Lower leg skin (tissue), 4 donors: Measurements from ENCODE around the gene TCF7L1. TPM values are rescaled to one million over a fixed set of nuclear protein-coding genes. Genes with fewer than 3 reads are reported as not detected.
"Not testable (repeated sequence)": the region's sequence is repeated elsewhere in the genome, so short reads cannot be mapped to it uniquely, and the experiment has no call there.

Source experiments
- DNase-seq, 2 donors: peaks; one replicate each; pipeline ENCODE4 v3.0.0-alpha.2; 2019; ENCODE audit warnings: low spot score in 2 of 2
- H3K4me3 ChIP-seq: fragments of 200-600 bp; sonication (generic); 2 replicates; pipeline ENCODE4 v1.5.1; 2017; ENCODE audit warnings: mild to moderate bottlenecking, low read depth; ENCODE audit not compliant: poor library complexity, severe bottlenecking
- POLR2A ChIP-seq, 2 donors: fragments of 450-650 bp; IDR thresholded peaks; one replicate each; pipeline ENCODE4 v1.6.1; 2016 to 2017; ENCODE audit warnings: antibody characterized with exemption in 2 of 2, mild to moderate bottlenecking in 1 of 2, moderate library complexity in 1 of 2
- WGBS, 2 donors: methylation state at CpG; one replicate each; pipeline ENCODE4 v1.1.5; 2018; 5-methylcytosine and 5-hydroxymethylcytosine counted together
- intact Hi-C: fragments of 100-400 bp; cut with DNase I; formaldehyde crosslinking; loops from one replicate; pipeline ENCODE4 v1.15.0; 2023; ENCODE audit warnings: low total_unique reads
- total RNA-seq, 4 donors: library from RNA; depleted of rRNA; stranded (reverse); fragments of >200 nt; gene quantifications; one replicate each; pipeline ENCODE4 v1.1.0, GENCODE V29; 2016
- TF ChIP-seq, protein P1 (sequence below), 3 donors: fragments of 450-650 bp; IDR thresholded peaks; one replicate each; pipeline ENCODE4 v1.5.1; 2016; ENCODE audit warnings: antibody characterized with exemption in 3 of 3, mild to moderate bottlenecking in 3 of 3, moderate library complexity in 2 of 3

Gene TCF7L1
- total RNA-seq, 4 donors from 2014 or later = 0.67 to 4.8 (median 1.9) TPM

DNA sequence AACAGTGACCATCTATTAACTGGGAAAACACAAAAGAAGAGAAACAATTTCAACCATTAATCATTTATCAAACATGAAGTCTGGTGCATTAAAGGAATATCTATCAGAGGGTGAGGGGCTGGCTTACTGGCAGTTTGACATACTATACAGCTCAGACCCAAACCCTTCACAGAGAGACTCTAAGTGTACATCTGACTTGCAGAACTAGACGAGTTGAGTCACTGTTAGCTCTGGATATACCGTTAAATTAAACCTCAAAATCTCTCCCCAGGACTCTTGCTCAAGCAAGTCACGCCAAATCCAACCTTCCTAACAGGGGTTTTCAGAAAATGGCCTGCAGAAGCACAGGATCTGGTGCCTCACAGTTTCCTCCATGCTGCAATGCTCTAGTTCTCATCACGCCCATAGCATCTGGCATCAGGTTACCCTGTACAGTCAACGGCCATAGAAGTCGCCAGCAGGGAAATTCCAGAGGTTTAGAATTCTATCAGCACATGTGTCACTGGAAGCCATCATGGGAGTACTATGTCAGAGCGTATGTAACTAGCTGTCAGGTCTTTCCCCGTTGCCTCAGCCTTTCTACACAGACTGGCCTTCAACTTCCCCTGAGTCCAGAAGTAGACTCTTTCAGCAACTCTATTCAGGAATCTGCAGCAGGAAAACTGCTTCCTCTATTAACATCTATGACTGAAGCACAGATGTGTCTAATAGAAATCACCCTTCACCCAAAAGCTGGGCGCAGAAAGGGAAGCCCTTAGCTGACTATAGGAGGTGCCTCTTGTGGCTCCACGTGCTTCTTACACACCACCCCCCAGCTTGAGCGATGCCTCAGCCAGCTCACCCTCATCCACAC is 185.3 kb downstream of the TCF7L1 start:
- no peak for DNase-seq
- intact Hi-C loops = no loop called here
- H3K4me3 ChIP-seq = no peak overlapping the region
- TF ChIP-seq, protein P1, sequence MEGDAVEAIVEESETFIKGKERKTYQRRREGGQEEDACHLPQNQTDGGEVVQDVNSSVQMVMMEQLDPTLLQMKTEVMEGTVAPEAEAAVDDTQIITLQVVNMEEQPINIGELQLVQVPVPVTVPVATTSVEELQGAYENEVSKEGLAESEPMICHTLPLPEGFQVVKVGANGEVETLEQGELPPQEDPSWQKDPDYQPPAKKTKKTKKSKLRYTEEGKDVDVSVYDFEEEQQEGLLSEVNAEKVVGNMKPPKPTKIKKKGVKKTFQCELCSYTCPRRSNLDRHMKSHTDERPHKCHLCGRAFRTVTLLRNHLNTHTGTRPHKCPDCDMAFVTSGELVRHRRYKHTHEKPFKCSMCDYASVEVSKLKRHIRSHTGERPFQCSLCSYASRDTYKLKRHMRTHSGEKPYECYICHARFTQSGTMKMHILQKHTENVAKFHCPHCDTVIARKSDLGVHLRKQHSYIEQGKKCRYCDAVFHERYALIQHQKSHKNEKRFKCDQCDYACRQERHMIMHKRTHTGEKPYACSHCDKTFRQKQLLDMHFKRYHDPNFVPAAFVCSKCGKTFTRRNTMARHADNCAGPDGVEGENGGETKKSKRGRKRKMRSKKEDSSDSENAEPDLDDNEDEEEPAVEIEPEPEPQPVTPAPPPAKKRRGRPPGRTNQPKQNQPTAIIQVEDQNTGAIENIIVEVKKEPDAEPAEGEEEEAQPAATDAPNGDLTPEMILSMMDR (IDR thresholded peaks at IDR 0.05) = no peak
- no peak for TF ChIP-seq POLR2A (IDR thresholded peaks at IDR 0.05)
- 52 to 55% methylated on average over 11 of the region's 11 CpGs for WGBS, 2 donors

- no peak overlapping the region for H3K4me3 ChIP-seq
- intact Hi-C loops = no loop called here
- no peak for DNase-seq
- WGBS, 2 donors = 83 to 89% methylated on average over 4 of the region's 4 CpGs
- TF ChIP-seq POLR2A (IDR thresholded peaks at IDR 0.05) = no peak
- TF ChIP-seq, protein P1 (IDR thresholded peaks at IDR 0.05) = no peak
Observed at GRCh38 chr2:85319796-85320195, 186.6 kb downstream of the TCF7L1 start.

DNA sequence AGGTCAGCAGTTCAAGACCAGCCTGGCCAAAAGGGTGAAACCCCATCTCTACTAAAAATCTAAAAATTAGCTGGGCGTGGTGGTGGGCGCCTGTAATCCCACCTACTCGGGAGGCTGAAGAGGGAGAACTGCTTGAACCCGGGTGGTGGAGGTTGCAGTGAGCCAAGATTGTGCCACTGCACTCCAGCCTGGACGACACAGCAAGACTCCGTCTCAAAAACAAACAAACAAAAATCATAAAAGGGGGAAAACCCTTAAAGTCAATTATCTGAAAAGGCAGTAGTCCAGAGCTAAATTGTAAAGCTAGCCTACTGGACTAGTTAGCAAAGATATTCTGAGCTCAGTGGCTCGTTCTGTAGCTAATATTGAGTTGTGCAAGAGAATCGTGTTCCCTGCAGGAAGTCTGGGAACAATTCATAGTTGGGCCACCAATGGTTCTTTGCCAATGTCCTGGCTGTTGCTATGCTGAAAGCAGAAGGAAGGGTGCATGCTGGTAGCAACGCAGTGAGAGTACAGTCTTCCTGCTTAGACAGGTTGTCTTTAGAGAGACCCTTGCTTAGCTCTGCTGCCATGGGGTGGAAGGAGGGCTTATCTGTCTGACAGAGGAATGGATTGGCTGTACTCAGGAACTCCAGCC is 190.3 kb downstream of the TCF7L1 start:
- H3K4me3 ChIP-seq = no peak overlapping the region
- intact Hi-C loops = no loop called here
- no peak for DNase-seq
- 83 to 85% methylated on average over 9 of the region's 9 CpGs for WGBS, 2 donors
- TF ChIP-seq, protein P1 (IDR thresholded peaks at IDR 0.05) = no peak
- TF ChIP-seq POLR2A (IDR thresholded peaks at IDR 0.05) = no peak

DNA sequence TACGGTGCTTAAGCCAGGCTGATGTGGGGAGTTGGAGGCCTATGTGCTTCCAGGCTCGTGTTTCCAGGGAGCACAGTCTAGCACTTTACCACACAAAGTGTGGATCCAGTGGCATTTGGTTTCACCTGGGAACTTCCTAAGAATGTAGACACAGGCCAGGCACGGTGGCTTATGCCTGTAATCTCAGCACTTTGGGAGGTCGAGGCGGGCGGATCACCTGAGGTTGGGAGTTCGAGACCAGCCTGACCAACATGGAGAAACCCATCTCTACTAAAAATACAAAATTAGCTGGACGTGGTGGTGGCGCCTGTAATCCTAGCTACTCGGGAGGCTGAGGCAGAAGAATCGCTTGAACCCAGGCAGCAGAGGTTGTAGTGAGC is 190.8 kb downstream of the TCF7L1 start:
- intact Hi-C loops, DNase-seq, H3K4me3 ChIP-seq: not testable (repeated sequence)
- 95 to 97% methylated on average over 11 of the region's 11 CpGs for WGBS, 2 donors

GRCh38 chr2:85324639-85325465 is 191.7 kb downstream of the TCF7L1 start:
- intact Hi-C loops = no loop called here
- WGBS, 2 donors = 55 to 59% methylated on average over 10 of the region's 10 CpGs
- no peak overlapping the region for H3K4me3 ChIP-seq

More at GRCh38 chr2:85324639-85325465, 191.7 kb downstream of the TCF7L1 start:
- DNase-seq = no peak
- TF ChIP-seq POLR2A (IDR thresholded peaks at IDR 0.05) = no peak
- TF ChIP-seq, protein P1 (IDR thresholded peaks at IDR 0.05) = peak in 1 of 3 donors; percentile 8
